Loucy (cell line): ENCODE data around the gene INPP4B.
A peak's percentile ranks its signal among the peaks of the same experiment; 100 is the strongest.

ENCODE experiments used
- H2AFZ ChIP-seq: fragments of 200-600 bp; sonication (generic); 2 replicates; pipeline ENCODE4 v1.6.0; 2016; ENCODE audit warnings: antibody characterized with exemption, mild to moderate bottlenecking, low read length, moderate library complexity
- H3F3A ChIP-seq: fragments of 200-600 bp; 2 replicates; pipeline ENCODE4 v1.6.0; 2016; ENCODE audit warnings: antibody characterized with exemption, low read depth, mild to moderate bottlenecking
- H3K27me3 ChIP-seq: fragments of 200-600 bp; sonication (generic); 2 replicates; pipeline ENCODE4 v1.6.1; 2014; ENCODE audit warnings: low read length, mild to moderate bottlenecking; ENCODE audit not compliant: insufficient read depth, poor library complexity, severe bottlenecking
- H3K36me3 ChIP-seq: fragments of 200-600 bp; sonication (generic); 2 replicates; pipeline ENCODE4 v1.6.1; 2016; ENCODE audit warnings: low read length; ENCODE audit not compliant: insufficient read depth
- H3K4me1 ChIP-seq: fragments of 200-600 bp; sonication (generic); 2 replicates; pipeline ENCODE4 v1.5.1; 2014; ENCODE audit warnings: low read length, mild to moderate bottlenecking; ENCODE audit not compliant: insufficient read depth, poor library complexity, severe bottlenecking
- H3K4me2 ChIP-seq: fragments of 200-600 bp; sonication (generic); 2 replicates; pipeline ENCODE4 v1.6.0; 2014; ENCODE audit warnings: antibody characterized with exemption, low read length, low read depth, mild to moderate bottlenecking; ENCODE audit not compliant: poor library complexity, severe bottlenecking
- H3K4me3 ChIP-seq: fragments of 200-600 bp; sonication (generic); 2 replicates; pipeline ENCODE4 v1.5.1; 2014; ENCODE audit warnings: low read length, mild to moderate bottlenecking, mixed read lengths; ENCODE audit not compliant: poor library complexity, severe bottlenecking
- H3K79me2 ChIP-seq: fragments of 200-600 bp; sonication (generic); 2 replicates; pipeline ENCODE4 v1.6.1; 2014; ENCODE audit warnings: low read length; ENCODE audit not compliant: insufficient read depth
- H3K9ac ChIP-seq: fragments of 200-600 bp; sonication (generic); 2 replicates; pipeline ENCODE4 v1.6.0; 2014; ENCODE audit warnings: mild to moderate bottlenecking, low read depth, low read length, moderate library complexity; ENCODE audit not compliant: poor library complexity, severe bottlenecking
- H3K9me2 ChIP-seq: fragments of 200-600 bp; sonication (generic); replicated peaks from 2 replicates; pipeline ENCODE4 v1.6.1; 2016; ENCODE audit warnings: low read depth, low read length, mixed read lengths
- H3K9me3 ChIP-seq: fragments of 200-600 bp; sonication (generic); 2 replicates; pipeline ENCODE4 v1.6.1; 2014; ENCODE audit warnings: mild to moderate bottlenecking, antibody characterized with exemption, low read length, low read depth; ENCODE audit not compliant: insufficient read depth
- H4K20me1 ChIP-seq: fragments of 200-600 bp; sonication (generic); 2 replicates; pipeline ENCODE4 v1.6.0; 2014; ENCODE audit warnings: antibody characterized with exemption, low read length, mild to moderate bottlenecking; ENCODE audit not compliant: insufficient read depth, poor library complexity, severe bottlenecking
- CTCF ChIP-seq: fragments of 200-600 bp; sonication (generic); conservative IDR thresholded peaks from 2 replicates; pipeline ENCODE4 v1.5.1; 2014; ENCODE audit warnings: mild to moderate bottlenecking, antibody characterized with exemption, low read length
- EZH2phosphoT487 ChIP-seq: fragments of 200-600 bp; IDR thresholded peaks from 2 replicates; pipeline ENCODE4 v1.6.1; 2018; ENCODE audit warnings: antibody characterized with exemption, mild to moderate bottlenecking, moderate library complexity, borderline replicate concordance

Gene INPP4B

GRCh38 chr4:142435599-142436235 is 410.4 kb downstream of the INPP4B start:
- no peaks in the 10 kb centered on the region for H4K20me1 ChIP-seq
- H3K9me2 ChIP-seq, result no peaks in the 10 kb centered on the region
- H3K4me1 ChIP-seq, result peaks cover 18% of the 10 kb centered on the region
- H3K4me3 ChIP-seq, result no peak overlapping the region
- TF ChIP-seq CTCF (no peak), EZH2phosphoT487 (no peak)
- H3K4me2 ChIP-seq, result no peak overlapping the region
- no peaks in the 10 kb centered on the region for H3K27me3 ChIP-seq
- no peaks in the 10 kb centered on the region for H3K79me2 ChIP-seq
- no peaks in the 10 kb centered on the region for H3F3A ChIP-seq
- H3K9me3 ChIP-seq, result no peaks in the 10 kb centered on the region
- H3K36me3 ChIP-seq, result no peaks in the 10 kb centered on the region
- no peak overlapping the region for H3K9ac ChIP-seq
- no peak overlapping the region for H2AFZ ChIP-seq

- H3K36me3 ChIP-seq, result no peaks in the 10 kb centered on the region
- no peaks in the 10 kb centered on the region for H3K79me2 ChIP-seq
- no peak overlapping the region for H3K9ac ChIP-seq
- H3K27me3 ChIP-seq, result no peaks in the 10 kb centered on the region
- no peak overlapping the region for H3K4me2 ChIP-seq
- peak; percentile 57 for TF ChIP-seq CTCF
- TF ChIP-seq EZH2phosphoT487, result no peak
- H3K9me3 ChIP-seq, result no peaks in the 10 kb centered on the region
- peaks cover 18% of the 10 kb centered on the region for H3K4me1 ChIP-seq
- H3K9me2 ChIP-seq, result no peaks in the 10 kb centered on the region
- H4K20me1 ChIP-seq, result no peaks in the 10 kb centered on the region
- no peaks in the 10 kb centered on the region for H3F3A ChIP-seq
- peak overlapping the region; percentile 16; the same call in 1 of the 2 replicates for H2AFZ ChIP-seq
- no peak overlapping the region for H3K4me3 ChIP-seq
Observed at GRCh38 chr4:142434519-142435224, 411.4 kb downstream of the INPP4B start.

GRCh38 chr4:142428715-142429114 is 417.4 kb downstream of the INPP4B start:
- no peak overlapping the region for H3K9ac ChIP-seq
- no peaks in the 10 kb centered on the region for H3K79me2 ChIP-seq
- no peaks in the 10 kb centered on the region for H3K9me3 ChIP-seq
- H3K36me3 ChIP-seq, result no peaks in the 10 kb centered on the region
- H2AFZ ChIP-seq, result no peak overlapping the region; the same call in 1 of the 2 replicates
- H3K27me3 ChIP-seq, result no peaks in the 10 kb centered on the region
- no peaks in the 10 kb centered on the region for H3F3A ChIP-seq
- no peaks in the 10 kb centered on the region for H3K9me2 ChIP-seq
- no peaks in the 10 kb centered on the region for H4K20me1 ChIP-seq
- H3K4me1 ChIP-seq, result peaks cover 20% of the 10 kb centered on the region
- H3K4me2 ChIP-seq, result no peak overlapping the region
- H3K4me3 ChIP-seq, result no peak overlapping the region
- no peak for TF ChIP-seq EZH2phosphoT487
